ENCODE results near the gene IRAK2. TPM values are rescaled to one million over a fixed set of nuclear protein-coding genes. Genes with fewer than 3 reads are reported as not detected.
A peak's percentile ranks its signal among the peaks of the same experiment; 100 is the strongest.

The IRAK2 gene
- total RNA-seq, 1 donor from 2014 or later = 0.69 TPM

- DNase-seq (ENCODE audit: low spot score in 2 of 2, unreplicated experiment in 2 of 2) = no peak
- peak overlapping the region; percentile 39 for H3K27ac Mint-ChIP-seq
Observed at GRCh38 chr3:10194328-10195071, 29.8 kb downstream of the IRAK2 start.

GRCh38 chr3:10195366-10196089, 30.8 kb downstream of the IRAK2 start:
- DNase-seq (ENCODE audit: low spot score in 2 of 2, unreplicated experiment in 2 of 2) = no peak
- H3K9me3 Mint-ChIP-seq = no peaks in the 10 kb centered on the region
- H3K27ac Mint-ChIP-seq = no peak overlapping the region
- no peaks in the 10 kb centered on the region for H3K36me3 Mint-ChIP-seq
- H3K4me3 Mint-ChIP-seq = no peak overlapping the region
- H3K27me3 Mint-ChIP-seq (ENCODE audit: low read depth) = no peaks in the 10 kb centered on the region
- peaks cover 10% of the 10 kb centered on the region for H3K4me1 Mint-ChIP-seq
- TF ChIP-seq CTCF (IDR thresholded peaks at IDR 0.05; ENCODE audit: unreplicated experiment) = no peak

More at GRCh38 chr3:10194328-10195071, 29.8 kb downstream of the IRAK2 start:
- Mint-ChIP-seq H3K4me3 (no peak overlapping the region), H3K36me3 (no peaks in the 10 kb centered on the region), H3K9me3 (no peaks in the 10 kb centered on the region), H3K4me1 (peaks cover 10% of the 10 kb centered on the region), H3K27me3 (ENCODE audit: low read depth) (no peaks in the 10 kb centered on the region)
- TF ChIP-seq CTCF (IDR thresholded peaks at IDR 0.05; ENCODE audit: unreplicated experiment) = no peak

- no peaks in the 10 kb centered on the region for H3K9me3 Mint-ChIP-seq
- H3K4me1 Mint-ChIP-seq = peaks cover 9% of the 10 kb centered on the region
- no peak overlapping the region for H3K27ac Mint-ChIP-seq
- no peak for TF ChIP-seq CTCF (IDR thresholded peaks at IDR 0.05; ENCODE audit: unreplicated experiment)
- H3K4me3 Mint-ChIP-seq = no peak overlapping the region
- DNase-seq (ENCODE audit: low spot score in 2 of 2, unreplicated experiment in 2 of 2) = no peak
- no peaks in the 10 kb centered on the region for H3K27me3 Mint-ChIP-seq (ENCODE audit: low read depth)
- no peaks in the 10 kb centered on the region for H3K36me3 Mint-ChIP-seq
Observed at GRCh38 chr3:10196389-10197052, 31.8 kb downstream of the IRAK2 start.

- Mint-ChIP-seq H3K27me3 (ENCODE audit: low read depth) (no peaks in the 10 kb centered on the region), H3K36me3 (no peaks in the 10 kb centered on the region), H3K4me3 (no peak overlapping the region), H3K4me1 (peaks cover 6% of the 10 kb centered on the region), H3K27ac (no peak overlapping the region), H3K9me3 (no peaks in the 10 kb centered on the region)
- DNase-seq (ENCODE audit: low spot score in 2 of 2, unreplicated experiment in 2 of 2) = no peak
- TF ChIP-seq CTCF (IDR thresholded peaks at IDR 0.05; ENCODE audit: unreplicated experiment) = no peak
Observed at GRCh38 chr3:10198226-10198625, 33.5 kb downstream of the IRAK2 start.

GRCh38 chr3:10198761-10199649, 34.3 kb downstream of the IRAK2 start:
- no peak for DNase-seq (ENCODE audit: low spot score in 2 of 2, unreplicated experiment in 2 of 2)
- H3K9me3 Mint-ChIP-seq = no peaks in the 10 kb centered on the region
- no peaks in the 10 kb centered on the region for H3K27me3 Mint-ChIP-seq (ENCODE audit: low read depth)
- TF ChIP-seq CTCF (IDR thresholded peaks at IDR 0.05; ENCODE audit: unreplicated experiment) = no peak
- no peak overlapping the region for H3K4me3 Mint-ChIP-seq
- H3K36me3 Mint-ChIP-seq = no peaks in the 10 kb centered on the region
- H3K4me1 Mint-ChIP-seq = peaks cover 7% of the 10 kb centered on the region
- H3K27ac Mint-ChIP-seq = no peak overlapping the region

Measured in mesothelial cell of epicardium (in vitro differentiated cells).